GM13977 (cell line): ENCODE measurements around the gene NTMT1.
"Not testable (repeated sequence)": the region's sequence is repeated elsewhere in the genome, so short reads cannot be mapped to it uniquely, and the experiment has no call there.

ENCODE experiments used
- DNase-seq: peaks from one replicate; pipeline ENCODE4 v3.0.0; 2012; ENCODE audit warnings: low spot score
- in situ Hi-C: fragments of 300-500 bp; cut with MboI; formaldehyde crosslinking; loops from one replicate; pipeline ENCODE4 v1.12.0; 2022; ENCODE audit warnings: low sequenced_read_pairs, low pct_unique_long_range_greater_than_20kb, mixed read lengths, inconsistent platforms; ENCODE audit not compliant: unreplicated experiment
- TF ChIP-seq, protein P1 (sequence below): IDR thresholded peaks from 2 replicates; pipeline ENCODE4 v1.5.1; 2012; ENCODE audit warnings: mild to moderate bottlenecking, control low read depth; ENCODE audit not compliant: insufficient read depth; ENCODE audit errors: extremely low read depth, missing control alignments

NTMT1 gene

DNA sequence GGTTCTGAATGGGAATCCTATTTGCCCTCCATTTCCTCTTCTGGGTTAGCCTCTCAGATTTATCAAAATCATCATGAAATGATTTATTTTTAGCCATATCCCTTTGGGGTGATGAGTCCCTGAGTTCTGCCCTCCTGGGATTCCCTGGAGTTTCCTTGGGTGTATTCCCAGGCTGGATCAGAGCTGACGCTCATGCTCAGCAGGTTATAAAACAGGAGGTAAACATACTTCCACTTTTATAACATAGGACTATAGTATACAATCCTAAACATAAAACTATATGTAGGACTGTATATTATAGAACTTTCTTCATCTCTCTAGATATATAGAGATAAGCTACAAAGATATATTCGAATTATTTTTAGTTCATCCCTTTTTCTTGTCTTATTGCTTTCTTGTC is 35.1 kb downstream of the NTMT1 start:
- TF ChIP-seq, protein P1, sequence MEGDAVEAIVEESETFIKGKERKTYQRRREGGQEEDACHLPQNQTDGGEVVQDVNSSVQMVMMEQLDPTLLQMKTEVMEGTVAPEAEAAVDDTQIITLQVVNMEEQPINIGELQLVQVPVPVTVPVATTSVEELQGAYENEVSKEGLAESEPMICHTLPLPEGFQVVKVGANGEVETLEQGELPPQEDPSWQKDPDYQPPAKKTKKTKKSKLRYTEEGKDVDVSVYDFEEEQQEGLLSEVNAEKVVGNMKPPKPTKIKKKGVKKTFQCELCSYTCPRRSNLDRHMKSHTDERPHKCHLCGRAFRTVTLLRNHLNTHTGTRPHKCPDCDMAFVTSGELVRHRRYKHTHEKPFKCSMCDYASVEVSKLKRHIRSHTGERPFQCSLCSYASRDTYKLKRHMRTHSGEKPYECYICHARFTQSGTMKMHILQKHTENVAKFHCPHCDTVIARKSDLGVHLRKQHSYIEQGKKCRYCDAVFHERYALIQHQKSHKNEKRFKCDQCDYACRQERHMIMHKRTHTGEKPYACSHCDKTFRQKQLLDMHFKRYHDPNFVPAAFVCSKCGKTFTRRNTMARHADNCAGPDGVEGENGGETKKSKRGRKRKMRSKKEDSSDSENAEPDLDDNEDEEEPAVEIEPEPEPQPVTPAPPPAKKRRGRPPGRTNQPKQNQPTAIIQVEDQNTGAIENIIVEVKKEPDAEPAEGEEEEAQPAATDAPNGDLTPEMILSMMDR: no peak
- in situ Hi-C loops: loop anchor here (25.0 kb wide), 1 partner anchor 126 kb away; no protein-coding TSS in a partner anchor
- no peak for DNase-seq

DNA sequence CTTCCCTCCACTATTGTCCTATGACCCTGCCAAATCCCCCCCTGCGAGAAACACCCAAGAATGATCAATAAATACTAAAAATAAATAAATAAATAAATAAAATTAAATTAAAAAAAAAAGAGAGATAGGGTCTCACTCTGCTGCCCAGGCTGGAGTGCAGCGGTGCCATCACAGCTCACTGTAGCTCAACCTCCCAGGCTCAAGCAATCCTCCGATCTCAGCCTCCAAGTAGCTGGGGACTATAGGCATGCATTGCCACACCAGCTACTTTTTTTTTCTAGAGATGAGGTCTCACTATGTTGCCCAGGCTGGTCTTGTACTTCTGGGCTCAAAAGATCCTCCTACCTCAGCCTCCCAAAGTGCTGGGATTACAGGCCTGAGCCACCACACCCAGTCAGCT is 36.3 kb downstream of the NTMT1 start:
- DNase-seq: not testable (repeated sequence)
- in situ Hi-C loops: loop anchor here (25.0 kb wide), 1 partner anchor 125 kb away; no protein-coding TSS in a partner anchor

DNA sequence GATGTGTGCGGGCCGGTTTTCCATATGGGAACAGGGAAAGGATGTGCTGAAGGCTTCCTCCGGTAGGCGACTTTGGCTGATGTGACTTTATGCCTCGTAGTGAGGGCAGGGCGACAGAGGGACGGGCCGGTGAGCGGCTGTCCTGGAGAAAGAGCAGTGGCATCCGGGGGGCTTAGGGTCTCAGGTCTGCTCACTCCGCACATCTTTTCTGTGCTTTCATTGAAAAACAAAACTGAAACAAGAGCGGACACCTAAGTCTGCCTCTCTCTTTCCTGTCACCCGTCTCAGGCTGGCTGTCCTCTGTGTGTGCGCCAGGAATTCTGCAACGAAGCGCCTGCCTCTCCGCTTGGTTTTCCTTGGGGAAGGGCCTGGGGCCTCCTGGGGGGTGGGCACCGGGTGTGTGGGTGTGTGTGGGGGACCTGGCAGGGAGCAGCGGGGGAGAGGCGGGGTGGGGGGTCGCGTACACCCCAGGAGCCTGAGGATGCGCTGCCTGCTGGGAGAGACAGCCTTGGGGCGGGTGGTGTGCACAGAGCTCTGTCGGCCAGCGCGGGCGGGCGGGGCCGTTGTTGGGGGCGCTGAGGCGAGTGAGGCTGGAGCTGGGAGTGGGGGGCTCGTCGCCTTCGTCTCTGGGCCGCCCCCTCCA is 38.9 kb downstream of the NTMT1 start:
- DNase-seq: peak; percentile 54
- TF ChIP-seq, protein P1: no peak
- in situ Hi-C loops: loop anchor here (25.0 kb wide), 1 partner anchor 122 kb away; no protein-coding TSS in a partner anchor

DNA sequence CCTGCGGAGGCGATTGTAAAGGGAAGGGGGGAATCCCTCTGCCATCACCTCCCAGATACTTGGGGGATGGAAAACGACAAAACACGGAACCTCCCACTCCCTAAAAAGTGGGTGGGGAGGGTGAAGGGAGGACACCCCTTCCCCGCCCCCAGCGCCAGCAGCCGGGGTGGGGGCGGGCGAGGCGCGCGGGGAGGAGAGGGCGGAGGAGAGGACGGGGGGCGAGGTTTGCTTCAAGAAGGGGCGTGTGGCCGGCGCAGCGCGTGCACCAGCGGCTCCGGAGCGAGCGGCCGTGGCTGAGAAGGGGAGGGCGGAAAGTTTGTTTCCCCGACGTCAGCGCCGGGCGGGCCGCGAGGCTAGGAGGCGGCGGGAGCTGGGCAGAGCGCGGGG is 39.4 kb downstream of the NTMT1 start, which contains the start of gene PRRX2:
Gene PRRX2 (plus strand): TSS at position 259 of the 387 bp plus-strand sequence. CDS start 221 bp downstream, outside the sequence.
- peak; percentile 54 for DNase-seq
- in situ Hi-C loops: loop anchor here (25.0 kb wide), 1 partner anchor 122 kb away; no protein-coding TSS in a partner anchor
- TF ChIP-seq, protein P1: no peak

DNA sequence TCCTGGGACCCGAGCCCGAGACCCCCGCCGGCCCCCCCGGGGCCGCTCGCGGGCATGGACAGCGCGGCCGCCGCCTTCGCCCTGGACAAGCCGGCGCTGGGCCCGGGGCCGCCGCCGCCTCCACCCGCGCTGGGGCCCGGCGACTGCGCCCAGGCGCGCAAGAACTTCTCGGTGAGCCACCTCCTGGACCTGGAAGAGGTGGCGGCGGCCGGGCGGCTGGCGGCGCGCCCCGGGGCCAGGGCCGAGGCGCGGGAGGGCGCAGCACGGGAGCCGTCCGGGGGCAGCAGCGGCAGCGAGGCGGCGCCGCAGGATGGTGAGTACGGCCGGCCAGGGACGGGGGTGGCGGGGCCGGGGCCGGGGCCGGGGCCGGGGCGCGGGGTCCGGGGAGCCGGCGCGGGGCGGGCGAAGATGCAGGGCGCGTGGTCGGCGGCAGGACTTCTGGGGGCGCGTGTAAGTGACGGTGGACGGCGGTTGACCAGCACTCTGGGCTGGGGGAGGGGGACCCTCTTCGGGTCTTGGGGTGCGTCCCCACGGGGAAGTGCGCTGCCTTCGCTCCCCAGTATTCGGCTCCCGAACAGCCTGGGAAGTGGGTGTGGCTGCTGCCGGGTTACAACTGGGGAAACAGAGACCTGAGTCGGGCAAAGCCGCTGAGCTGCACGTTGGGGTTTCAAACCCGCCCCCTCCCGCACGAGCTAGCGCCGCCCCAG is 40.0 kb downstream of the NTMT1 start:
- in situ Hi-C loops: loop anchor here (25.0 kb wide), 1 partner anchor 121 kb away; no protein-coding TSS in a partner anchor
- TF ChIP-seq, protein P1: no peak
- DNase-seq: no peak

DNA sequence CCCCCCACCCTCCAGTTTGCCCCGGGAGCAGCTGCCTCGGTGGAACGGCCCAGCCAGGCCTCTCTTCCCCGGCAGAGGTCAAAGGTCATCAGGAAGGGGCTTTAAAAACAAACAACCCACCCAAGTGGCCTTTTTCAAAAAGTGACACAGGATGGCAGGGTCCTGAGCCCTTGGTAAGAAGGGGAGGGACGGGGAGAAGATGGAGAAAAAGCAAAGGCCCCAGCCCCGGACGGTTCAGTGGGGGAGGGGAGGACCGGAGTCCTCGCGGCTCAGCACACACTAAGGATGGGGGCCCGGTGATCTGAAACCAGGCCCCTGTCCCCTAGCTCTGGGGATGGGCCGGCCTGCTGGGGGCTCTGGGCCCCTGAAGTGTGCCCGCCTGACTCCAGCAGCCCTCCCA is 40.6 kb downstream of the NTMT1 start:
- TF ChIP-seq, protein P1: no peak
- in situ Hi-C loops: loop anchor here (25.0 kb wide), 1 partner anchor 121 kb away; no protein-coding TSS in a partner anchor
- DNase-seq: no peak

DNA sequence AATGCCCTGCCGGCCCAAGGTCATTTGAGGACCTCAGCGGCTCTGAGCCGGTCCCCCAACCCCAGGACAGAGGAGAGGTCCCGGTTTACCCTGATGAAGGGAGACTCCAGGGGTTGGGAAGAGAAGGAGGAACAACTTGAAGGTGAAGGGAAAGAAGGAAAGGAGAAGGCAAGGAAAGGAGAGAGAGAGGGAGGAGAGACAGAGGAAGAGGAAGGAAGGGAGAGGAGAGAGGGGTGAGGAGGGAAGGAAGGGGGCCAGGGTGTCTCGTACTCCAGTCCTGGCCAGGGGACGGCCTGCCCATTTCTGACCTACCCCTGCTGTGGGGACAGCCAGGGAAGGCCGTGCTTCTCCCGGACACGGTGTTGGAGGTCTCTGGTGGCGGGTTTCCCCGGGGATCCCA is 41.4 kb downstream of the NTMT1 start:
- DNase-seq: no peak
- TF ChIP-seq, protein P1: no peak
- in situ Hi-C loops: loop anchor here (25.0 kb wide), 1 partner anchor 120 kb away; no protein-coding TSS in a partner anchor
